Mucosa of descending colon (tissue), 3 donors: ENCODE results near the gene TULP4. TPM values are rescaled to one million over a fixed set of nuclear protein-coding genes. Genes with fewer than 3 reads are reported as not detected.
A peak's percentile ranks its signal among the peaks of the same experiment; 100 is the strongest.

Experiments
- ATAC-seq: fragments of 200-7000 bp; cut with Tn5 transposase; one replicate; pipeline ENCODE4 v1.9.1; 2020; ENCODE audit warnings: mild to moderate bottlenecking, moderate library complexity
- DNase-seq, 3 donors: peaks; one replicate each; pipeline ENCODE4 v3.0.0-alpha.2; 2020
- H3K36me3 ChIP-seq: fragments of 200-600 bp; one replicate; pipeline ENCODE4 v1.8.0; 2021; ENCODE audit warnings: low read depth, mild to moderate bottlenecking
- H3K4me1 ChIP-seq: fragments of 200-600 bp; one replicate; pipeline ENCODE4 v1.8.0; 2021; ENCODE audit warnings: low read depth, mild to moderate bottlenecking
- H3K4me3 ChIP-seq: fragments of 200-600 bp; one replicate; pipeline ENCODE4 v1.8.0; 2021; ENCODE audit warnings: mild to moderate bottlenecking
- H3K9me3 ChIP-seq: fragments of 200-600 bp; one replicate; pipeline ENCODE4 v1.8.0; 2021; ENCODE audit warnings: mild to moderate bottlenecking
- intact Hi-C, 2 donors: fragments of 100-400 bp; cut with DNase I in 1 of 2; cut with micrococcal nuclease in 1 of 2; formaldehyde crosslinking; loops; one replicate each; pipeline versions ENCODE4 v1.11.0 to v1.11.1; 2022; cut with DNase I, micrococcal nuclease
- total RNA-seq, 3 donors: library from RNA; stranded (reverse); fragmentation: NEBNext Ultra II Directional in 2 of 3; extraction: Animal tissue kit (Norgen Biotek cat#: 25700) in 2 of 3; gene quantifications; one replicate each; pipeline versions ENCODE4 v1.2.1 to v1.2.4, GENCODE V29; 2021 to 2023
- TF ChIP-seq, protein P1 (sequence below): fragments of 200-600 bp; IDR thresholded peaks from one replicate; pipeline ENCODE4 v1.8.0; 2022; ENCODE audit warnings: antibody characterized with exemption, mild to moderate bottlenecking
- donor health status: DM: no; HTN: no; CAD: no; lungs with moderate emphysema.
- donor health status: DM: no; HTN: no; CAD: no.
- donor health status: DM: no; HTN: yes; CAD: no.

The TULP4 gene
- total RNA-seq, 3 donors from 2014 or later, result 70.4 to 122 (median 83.6) TPM

DNA sequence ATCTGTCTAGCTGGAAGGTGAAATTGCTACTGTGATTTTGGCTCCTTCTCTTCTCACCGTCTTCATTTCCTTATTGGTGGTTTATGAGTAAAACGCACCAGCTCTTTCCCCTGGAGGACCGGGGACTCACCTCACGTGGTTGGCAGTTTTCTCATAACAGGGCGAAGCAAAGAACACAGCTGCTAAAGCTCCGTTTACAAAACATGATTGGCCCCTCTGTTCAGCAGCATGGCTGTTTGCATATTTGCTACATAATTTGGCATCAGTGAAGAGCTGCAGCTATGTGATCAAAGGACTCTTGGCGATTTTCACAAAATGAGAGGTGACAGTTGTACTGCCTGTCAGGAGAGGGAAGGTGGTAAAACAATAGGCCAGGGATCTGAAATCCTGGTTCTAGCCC lies 227.1 kb downstream of the TULP4 start:
- Histone ChIP-seq H3K4me3 (no peak overlapping the region), H3K4me1 (peaks cover 17% of the 10 kb centered on the region), H3K9me3 (no peaks in the 10 kb centered on the region), H3K36me3 (no peaks in the 10 kb centered on the region)
- ATAC-seq (peak; percentile 58), DNase-seq (no peak)
- intact Hi-C loops, result no loop called here
- TF ChIP-seq, protein P1, sequence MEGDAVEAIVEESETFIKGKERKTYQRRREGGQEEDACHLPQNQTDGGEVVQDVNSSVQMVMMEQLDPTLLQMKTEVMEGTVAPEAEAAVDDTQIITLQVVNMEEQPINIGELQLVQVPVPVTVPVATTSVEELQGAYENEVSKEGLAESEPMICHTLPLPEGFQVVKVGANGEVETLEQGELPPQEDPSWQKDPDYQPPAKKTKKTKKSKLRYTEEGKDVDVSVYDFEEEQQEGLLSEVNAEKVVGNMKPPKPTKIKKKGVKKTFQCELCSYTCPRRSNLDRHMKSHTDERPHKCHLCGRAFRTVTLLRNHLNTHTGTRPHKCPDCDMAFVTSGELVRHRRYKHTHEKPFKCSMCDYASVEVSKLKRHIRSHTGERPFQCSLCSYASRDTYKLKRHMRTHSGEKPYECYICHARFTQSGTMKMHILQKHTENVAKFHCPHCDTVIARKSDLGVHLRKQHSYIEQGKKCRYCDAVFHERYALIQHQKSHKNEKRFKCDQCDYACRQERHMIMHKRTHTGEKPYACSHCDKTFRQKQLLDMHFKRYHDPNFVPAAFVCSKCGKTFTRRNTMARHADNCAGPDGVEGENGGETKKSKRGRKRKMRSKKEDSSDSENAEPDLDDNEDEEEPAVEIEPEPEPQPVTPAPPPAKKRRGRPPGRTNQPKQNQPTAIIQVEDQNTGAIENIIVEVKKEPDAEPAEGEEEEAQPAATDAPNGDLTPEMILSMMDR, result no peak

DNA sequence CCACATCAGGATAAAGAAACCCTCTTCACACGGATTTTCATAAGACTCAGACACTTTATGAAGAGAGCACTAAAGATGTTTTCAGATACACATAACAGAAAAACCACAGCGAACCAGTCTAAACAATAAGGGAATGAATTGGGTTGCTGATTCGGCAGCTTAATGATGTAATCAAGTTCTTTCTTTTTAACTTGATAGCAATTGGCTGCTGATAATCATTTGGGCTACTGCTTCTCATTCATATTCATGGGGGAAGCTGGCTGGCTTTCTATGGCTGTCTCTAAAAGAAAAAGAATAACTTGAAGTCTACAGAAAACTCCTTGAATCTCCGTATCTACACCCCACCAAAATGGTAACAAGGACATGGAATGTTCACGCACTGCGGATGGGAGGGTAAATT lies 227.6 kb downstream of the TULP4 start:
- intact Hi-C loops, result no loop called here

DNA sequence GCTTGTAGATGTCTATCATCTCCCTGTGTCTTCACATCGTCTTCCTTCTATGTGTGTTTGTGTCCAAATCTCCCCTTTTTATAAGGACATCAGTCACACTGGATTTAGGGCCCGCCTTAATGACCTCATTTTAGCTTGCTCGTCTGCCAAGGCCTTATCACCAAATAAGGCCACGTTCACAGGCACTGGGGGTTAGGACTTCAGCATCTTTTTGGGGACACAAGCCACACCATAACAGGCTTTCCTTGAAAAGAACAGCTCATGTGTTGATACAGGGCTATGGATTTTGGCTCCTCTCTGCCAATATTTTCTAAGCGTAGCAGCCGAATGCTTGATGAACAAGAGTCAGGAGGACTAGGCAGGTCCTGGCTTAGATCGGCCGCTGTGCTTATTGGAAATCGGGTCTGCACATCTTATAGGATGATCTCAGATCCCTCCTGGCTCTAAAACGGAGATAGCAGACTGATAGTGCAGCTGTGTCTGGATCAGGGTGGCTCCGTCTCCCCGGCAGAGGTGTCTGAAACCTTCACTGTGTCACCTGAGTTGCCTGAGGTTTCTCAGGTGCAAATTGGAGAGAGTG lies 231.4 kb downstream of the TULP4 start:
- Histone ChIP-seq H3K4me3 (no peak overlapping the region), H3K36me3 (no peaks in the 10 kb centered on the region), H3K4me1 (peaks cover 5% of the 10 kb centered on the region), H3K9me3 (no peaks in the 10 kb centered on the region)
- TF ChIP-seq, protein P1, result no peak
- intact Hi-C loops, result no loop called here
- ATAC-seq (no peak), DNase-seq (no peak)

More for the DNA sequence above, 227.6 kb downstream of the TULP4 start:
- no peak for ATAC-seq
- Histone ChIP-seq H3K9me3 (no peaks in the 10 kb centered on the region), H3K36me3 (no peaks in the 10 kb centered on the region), H3K4me1 (peaks cover 17% of the 10 kb centered on the region), H3K4me3 (no peak overlapping the region)
- TF ChIP-seq, protein P1, result no peak
- no peak for DNase-seq

DNA sequence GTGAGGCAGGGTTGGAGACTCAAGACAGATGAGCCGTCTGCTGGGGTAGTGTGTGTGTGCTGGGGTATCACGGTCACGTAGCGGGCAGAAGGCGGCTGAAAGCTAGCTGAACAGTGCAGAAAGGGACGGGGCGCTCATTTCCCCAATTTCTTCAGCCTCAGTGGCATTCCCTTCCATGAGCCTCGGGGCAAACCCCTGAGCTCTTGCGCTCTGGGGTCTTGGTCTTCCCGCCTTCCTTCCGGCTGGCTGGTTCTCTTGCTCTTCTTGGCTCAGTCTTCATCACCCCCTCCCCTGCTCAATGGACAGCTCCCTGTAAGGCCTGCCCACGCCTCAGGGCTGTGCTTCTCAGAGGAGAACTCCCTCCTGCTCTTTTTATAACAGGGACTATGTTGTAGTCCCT lies 232.2 kb downstream of the TULP4 start:
- ATAC-seq (no peak), DNase-seq (no peak)
- intact Hi-C loops, result no loop called here
- Histone ChIP-seq H3K36me3 (no peaks in the 10 kb centered on the region), H3K4me3 (no peak overlapping the region), H3K9me3 (no peaks in the 10 kb centered on the region), H3K4me1 (peaks cover 1% of the 10 kb centered on the region)
- TF ChIP-seq, protein P1, result no peak

DNA sequence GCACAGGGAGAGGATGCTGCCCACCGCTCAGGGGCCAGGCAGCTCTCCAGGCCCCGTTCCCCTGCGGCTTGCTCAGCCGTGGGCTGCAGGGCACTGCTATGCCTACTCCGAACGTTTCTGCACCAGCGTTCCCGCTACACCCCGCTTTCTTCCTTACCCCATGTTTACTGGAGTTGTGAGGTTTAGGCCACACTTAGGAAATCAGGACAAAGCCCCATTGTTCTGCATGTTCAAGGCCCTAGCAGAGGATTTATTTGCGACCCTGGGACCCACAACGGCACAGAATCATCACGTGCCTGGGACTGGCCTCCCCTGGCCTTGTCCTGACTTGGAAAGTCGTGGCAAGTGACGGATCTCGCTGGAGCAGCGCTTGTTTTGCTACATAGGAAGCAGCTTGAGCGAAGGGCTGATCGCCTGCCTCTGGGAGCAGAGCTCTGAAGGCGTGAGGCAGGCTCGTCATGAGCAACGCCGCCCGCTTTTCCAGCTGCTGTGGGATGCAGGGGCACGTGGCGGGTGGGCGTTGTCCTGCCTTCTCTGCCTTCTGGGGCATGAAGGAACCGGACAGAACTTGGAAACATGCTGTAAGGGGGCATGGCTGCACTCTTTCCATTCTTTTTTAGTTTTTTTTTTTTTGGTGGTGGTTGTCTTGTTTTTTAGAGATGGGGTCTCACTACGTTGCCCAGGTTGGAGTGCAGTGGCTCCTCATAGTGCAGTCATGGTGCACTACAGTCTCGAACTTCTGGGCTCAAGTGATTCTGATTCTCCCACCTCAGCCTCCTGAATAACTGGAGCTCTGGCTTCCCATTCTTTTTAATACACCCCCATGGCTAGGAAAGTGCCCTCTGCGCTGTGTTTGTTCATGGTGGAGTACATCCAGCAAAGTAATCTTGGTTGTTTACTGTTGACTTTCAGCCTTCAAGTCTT lies 233.0 kb downstream of the TULP4 start:
- Histone ChIP-seq H3K9me3 (no peaks in the 10 kb centered on the region), H3K4me1 (no peaks in the 10 kb centered on the region), H3K4me3 (no peak overlapping the region), H3K36me3 (no peaks in the 10 kb centered on the region)
- intact Hi-C loops, result no loop called here
- TF ChIP-seq, protein P1, result no peak
- no peak for DNase-seq
- ATAC-seq, result no peak
